BJ (cell line): Measurements from ENCODE around the gene OPA3. TPM values are rescaled to one million over a fixed set of nuclear protein-coding genes. Genes with fewer than 3 reads are reported as not detected.

ENCODE experiments used
- CTCF ChIA-PET: fragments of 350-600 bp; formaldehyde crosslinking; extraction: SDS; loops from one replicate; lab custom pipeline; 2021; ENCODE audit warnings: antibody characterized with exemption, inconsistent platforms; lab: Yijun Ruan, JAX
- POLR2A ChIA-PET: fragments of 300-600 bp; sonication (Branson Sonifier 250); formaldehyde crosslinking; extraction: SDS; loops from one replicate; lab custom pipeline; 2021; ENCODE audit warnings: antibody characterized with exemption; lab: Charles Lee
- DNase-seq: peaks from one replicate; pipeline ENCODE4 v3.0.0-alpha.2; 2011; ENCODE audit warnings: low read depth
- H3K27me3 ChIP-seq: 2 replicates; pipeline ENCODE4 v1.6.0; 2011; ENCODE audit warnings: low read length; ENCODE audit not compliant: control insufficient read depth, insufficient read depth
- H3K36me3 ChIP-seq: 2 replicates; pipeline ENCODE4 v1.5.1; 2011; ENCODE audit warnings: low read length; ENCODE audit not compliant: control insufficient read depth, insufficient read depth
- H3K4me3 ChIP-seq: 2 replicates; pipeline ENCODE4 v1.5.1; 2011; ENCODE audit warnings: low read depth, mild to moderate bottlenecking, control low read depth, low read length
- polyA plus RNA-seq: library from polyadenylated mRNA; depleted of rRNA; stranded (reverse); fragments of >200 nt; gene quantifications from 2 replicates; pipeline ENCODE4 v1.2.3, GENCODE V29; 2011
- TF ChIP-seq, protein P1 (sequence below): IDR thresholded peaks from 2 replicates; pipeline ENCODE4 v1.5.1; 2011; ENCODE audit warnings: low read depth, mild to moderate bottlenecking, control low read depth, inconsistent platforms, low read length, moderate library complexity; ENCODE audit not compliant: insufficient read depth

OPA3 gene
- polyA plus RNA-seq, 1 experiment: 15.1 TPM

DNA sequence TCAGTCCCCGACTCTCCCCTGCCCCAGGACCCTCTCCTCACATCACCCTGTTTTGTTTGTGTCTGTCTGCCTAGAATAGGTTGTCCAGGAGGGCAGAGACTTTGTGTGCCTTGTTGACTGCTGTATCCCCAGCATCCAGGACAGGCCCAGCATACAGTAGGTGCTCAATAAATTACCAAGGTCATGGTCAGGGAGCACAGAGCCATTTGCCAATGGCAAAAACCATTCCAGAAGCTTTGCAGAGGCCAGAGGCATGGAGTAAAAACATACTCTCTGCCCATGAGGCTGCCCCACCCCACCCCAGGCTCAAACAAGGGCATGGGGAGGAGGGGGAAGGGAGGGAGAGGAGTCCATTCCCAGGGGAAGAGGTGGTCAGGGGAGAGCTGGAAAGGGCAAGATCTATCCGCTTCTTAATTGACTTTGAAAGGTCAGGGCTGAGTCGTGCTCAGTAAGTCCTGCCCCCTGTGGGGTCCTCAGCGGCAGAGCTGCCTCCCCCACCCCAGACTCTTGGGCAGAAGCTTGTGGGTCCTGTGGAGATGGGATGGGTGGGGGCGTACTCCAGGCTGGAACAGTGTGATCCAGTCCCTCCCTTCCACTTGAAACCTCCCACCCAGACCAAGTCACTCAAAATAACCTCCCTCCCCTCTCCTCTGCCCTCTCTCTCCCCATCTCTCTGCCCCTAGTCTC, 13.0 kb upstream of the OPA3 start:
- H3K36me3 ChIP-seq: no peaks in the 10 kb centered on the region
- H3K27me3 ChIP-seq: peaks cover 12% of the 10 kb centered on the region
- TF ChIP-seq, protein P1, sequence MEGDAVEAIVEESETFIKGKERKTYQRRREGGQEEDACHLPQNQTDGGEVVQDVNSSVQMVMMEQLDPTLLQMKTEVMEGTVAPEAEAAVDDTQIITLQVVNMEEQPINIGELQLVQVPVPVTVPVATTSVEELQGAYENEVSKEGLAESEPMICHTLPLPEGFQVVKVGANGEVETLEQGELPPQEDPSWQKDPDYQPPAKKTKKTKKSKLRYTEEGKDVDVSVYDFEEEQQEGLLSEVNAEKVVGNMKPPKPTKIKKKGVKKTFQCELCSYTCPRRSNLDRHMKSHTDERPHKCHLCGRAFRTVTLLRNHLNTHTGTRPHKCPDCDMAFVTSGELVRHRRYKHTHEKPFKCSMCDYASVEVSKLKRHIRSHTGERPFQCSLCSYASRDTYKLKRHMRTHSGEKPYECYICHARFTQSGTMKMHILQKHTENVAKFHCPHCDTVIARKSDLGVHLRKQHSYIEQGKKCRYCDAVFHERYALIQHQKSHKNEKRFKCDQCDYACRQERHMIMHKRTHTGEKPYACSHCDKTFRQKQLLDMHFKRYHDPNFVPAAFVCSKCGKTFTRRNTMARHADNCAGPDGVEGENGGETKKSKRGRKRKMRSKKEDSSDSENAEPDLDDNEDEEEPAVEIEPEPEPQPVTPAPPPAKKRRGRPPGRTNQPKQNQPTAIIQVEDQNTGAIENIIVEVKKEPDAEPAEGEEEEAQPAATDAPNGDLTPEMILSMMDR: no peak
- H3K4me3 ChIP-seq: no peak overlapping the region
- POLR2A ChIA-PET: no interaction called here
- no peak for DNase-seq
- CTCF ChIA-PET: interaction anchor here (1.6 to 2.6 kb wide), 2 partner anchors 9 to 44 kb away, joined by 9 to 19 read pairs; no protein-coding TSS in a partner anchor

DNA sequence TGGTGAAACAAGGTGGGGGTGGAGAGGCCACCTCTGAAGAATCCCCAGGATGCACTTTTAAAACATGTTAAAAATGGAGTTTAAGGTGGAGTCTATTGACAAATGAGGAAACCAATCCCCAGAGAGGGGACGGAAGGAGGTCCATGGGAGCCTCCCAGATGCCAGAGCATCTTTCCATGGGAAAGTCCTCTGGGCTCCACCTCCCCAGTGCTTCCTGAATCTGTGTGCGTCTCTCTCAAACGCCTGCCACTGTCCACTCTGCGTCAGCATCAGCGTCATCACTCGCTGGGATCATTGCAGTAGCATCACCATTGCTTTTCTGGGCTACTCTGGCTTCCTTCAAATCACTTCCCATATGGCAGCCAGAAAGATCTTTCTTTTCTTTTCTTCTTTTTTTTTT, 11.2 kb upstream of the OPA3 start:
- H3K36me3 ChIP-seq: no peaks in the 10 kb centered on the region
- POLR2A ChIA-PET: no interaction called here
- TF ChIP-seq, protein P1: no peak
- CTCF ChIA-PET: no interaction called here
- DNase-seq: no peak
- peaks cover 4% of the 10 kb centered on the region for H3K27me3 ChIP-seq
- H3K4me3 ChIP-seq: no peak overlapping the region

DNA sequence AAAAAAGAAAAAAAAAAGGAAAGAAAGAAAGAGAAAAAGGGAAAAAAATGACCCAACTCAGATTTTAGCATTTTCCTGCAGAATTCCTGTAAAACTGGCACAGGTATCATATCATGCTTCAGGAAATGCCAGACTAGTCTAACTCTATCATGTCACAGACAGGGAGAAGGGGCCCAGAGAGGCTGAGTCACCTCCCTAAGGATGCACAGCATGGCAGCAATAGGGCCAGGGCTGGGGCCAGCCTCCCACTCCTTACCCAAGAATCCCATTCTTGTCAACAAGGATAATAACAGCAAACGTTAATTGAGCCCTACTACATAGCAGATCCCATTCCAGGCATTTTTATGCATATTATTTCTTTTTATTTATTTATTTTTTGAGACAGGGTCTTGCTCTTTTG, 8.9 kb upstream of the OPA3 start:
- ChIA-PET POLR2A (no interaction called here), CTCF (interaction anchor here (0.6 to 2.1 kb wide), 2 partner anchors 49 to 1881 kb away, joined by 3 to 13 read pairs; no protein-coding TSS in a partner anchor)
- TF ChIP-seq, protein P1: no peak
- Histone ChIP-seq H3K36me3 (no peaks in the 10 kb centered on the region), H3K4me3 (no peak overlapping the region), H3K27me3 (no peaks in the 10 kb centered on the region; the same call in none of the 2 replicates)
- DNase-seq: no peak

DNA sequence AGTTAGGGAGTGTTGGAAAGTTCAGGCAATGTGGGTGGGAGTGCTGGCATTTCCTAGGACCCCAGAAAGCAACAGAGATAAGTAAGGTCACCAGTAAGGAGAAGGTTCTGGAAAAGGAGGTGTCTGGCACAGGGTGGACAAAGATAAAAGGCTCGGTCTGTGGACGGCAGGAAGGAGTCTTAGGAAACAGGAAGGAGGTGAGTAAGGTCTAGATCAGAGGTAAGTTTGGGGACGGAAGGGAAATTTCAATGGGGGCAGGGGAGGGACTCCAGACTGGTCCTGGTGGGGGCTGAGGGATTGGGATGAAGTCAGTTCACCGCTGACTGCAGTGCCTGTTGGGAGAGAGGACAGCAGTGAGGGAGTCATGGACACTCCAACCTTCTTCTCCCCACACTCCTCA, 7.8 kb upstream of the OPA3 start:
- ChIA-PET CTCF (interaction anchor here (2.6 kb wide), 1 partner anchor 50 kb away, joined by 27 read pairs; no protein-coding TSS in a partner anchor), POLR2A (no interaction called here)
- no peak overlapping the region for H3K4me3 ChIP-seq
- TF ChIP-seq, protein P1: no peak
- H3K36me3 ChIP-seq: no peaks in the 10 kb centered on the region
- no peak for DNase-seq
- no peaks in the 10 kb centered on the region; the same call in 1 of the 2 replicates for H3K27me3 ChIP-seq

DNA sequence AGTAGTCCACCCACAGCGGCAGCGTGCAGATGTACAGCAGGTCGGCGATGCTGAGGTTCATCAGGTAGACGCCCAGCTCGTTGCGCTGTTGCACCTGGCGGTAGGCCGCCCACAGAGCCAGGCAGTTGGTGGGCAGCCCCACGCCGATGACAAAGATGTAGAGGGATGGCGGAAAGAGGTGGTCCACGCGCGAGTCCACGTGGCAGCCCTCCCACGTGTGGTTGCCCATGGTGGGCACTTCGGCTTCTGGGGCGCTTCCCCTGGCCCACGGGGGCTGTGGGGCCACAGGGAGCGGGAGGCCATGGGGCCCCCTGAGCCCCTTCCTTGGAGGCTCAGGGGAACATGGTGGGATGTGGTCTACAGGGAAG, 7.0 kb upstream of the OPA3 start:
- POLR2A ChIA-PET: no interaction called here
- Histone ChIP-seq H3K36me3 (no peaks in the 10 kb centered on the region), H3K4me3 (no peak overlapping the region), H3K27me3 (no peaks in the 10 kb centered on the region; the same call in 1 of the 2 replicates)
- TF ChIP-seq, protein P1: no peak
- CTCF ChIA-PET: interaction anchor here (1.7 to 2.6 kb wide), 2 partner anchors 13 to 51 kb away, joined by 8 to 27 read pairs; no protein-coding TSS in a partner anchor
- DNase-seq: no peak
